ENCODE results near the gene PNMA8C. TPM values are rescaled to one million over a fixed set of nuclear protein-coding genes. Genes with fewer than 3 reads are reported as not detected.

Gene PNMA8C
- total RNA-seq, 4 donors from 2014 or later: 0.30 TPM; not detected in 3

DNA sequence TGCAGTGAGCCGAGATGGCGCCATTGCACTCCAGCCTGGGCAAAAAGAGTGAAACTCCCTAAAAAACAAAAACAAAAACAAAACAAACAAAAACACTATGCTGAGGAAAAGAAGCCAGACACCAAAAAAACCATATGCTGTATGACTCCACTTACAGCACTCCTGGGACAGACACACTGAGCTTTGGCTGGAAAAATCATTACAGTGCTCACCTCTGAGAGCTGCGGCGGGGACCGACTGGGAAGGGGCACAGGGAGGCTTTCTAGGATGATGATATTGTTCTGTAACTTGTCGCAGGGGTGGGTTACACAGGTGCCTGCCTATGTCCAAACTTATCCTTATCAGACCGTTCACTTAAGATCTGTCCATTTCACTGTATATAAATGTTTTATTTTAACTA is 34.8 kb upstream of the PNMA8C start:
- H3K4me3 ChIP-seq: no peak overlapping the region
- TF ChIP-seq EP300 (IDR thresholded peaks at IDR 0.05): no peak
- TF ChIP-seq, protein P1, sequence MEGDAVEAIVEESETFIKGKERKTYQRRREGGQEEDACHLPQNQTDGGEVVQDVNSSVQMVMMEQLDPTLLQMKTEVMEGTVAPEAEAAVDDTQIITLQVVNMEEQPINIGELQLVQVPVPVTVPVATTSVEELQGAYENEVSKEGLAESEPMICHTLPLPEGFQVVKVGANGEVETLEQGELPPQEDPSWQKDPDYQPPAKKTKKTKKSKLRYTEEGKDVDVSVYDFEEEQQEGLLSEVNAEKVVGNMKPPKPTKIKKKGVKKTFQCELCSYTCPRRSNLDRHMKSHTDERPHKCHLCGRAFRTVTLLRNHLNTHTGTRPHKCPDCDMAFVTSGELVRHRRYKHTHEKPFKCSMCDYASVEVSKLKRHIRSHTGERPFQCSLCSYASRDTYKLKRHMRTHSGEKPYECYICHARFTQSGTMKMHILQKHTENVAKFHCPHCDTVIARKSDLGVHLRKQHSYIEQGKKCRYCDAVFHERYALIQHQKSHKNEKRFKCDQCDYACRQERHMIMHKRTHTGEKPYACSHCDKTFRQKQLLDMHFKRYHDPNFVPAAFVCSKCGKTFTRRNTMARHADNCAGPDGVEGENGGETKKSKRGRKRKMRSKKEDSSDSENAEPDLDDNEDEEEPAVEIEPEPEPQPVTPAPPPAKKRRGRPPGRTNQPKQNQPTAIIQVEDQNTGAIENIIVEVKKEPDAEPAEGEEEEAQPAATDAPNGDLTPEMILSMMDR (IDR thresholded peaks at IDR 0.05): no peak
- TF ChIP-seq POLR2A (IDR thresholded peaks at IDR 0.05): no peak
- WGBS, 2 donors: 67 to 68% methylated on average over 7 of the region's 7 CpGs
- H3K4me1 ChIP-seq: no peaks in the 10 kb centered on the region
- DNase-seq (ENCODE audit: low spot score in 2 of 2): no peak
- H3K27me3 ChIP-seq: no peaks in the 10 kb centered on the region
- H3K27ac ChIP-seq: no peak overlapping the region
- H3K9me3 ChIP-seq: no peaks in the 10 kb centered on the region
- no peaks in the 10 kb centered on the region for H3K36me3 ChIP-seq

DNA sequence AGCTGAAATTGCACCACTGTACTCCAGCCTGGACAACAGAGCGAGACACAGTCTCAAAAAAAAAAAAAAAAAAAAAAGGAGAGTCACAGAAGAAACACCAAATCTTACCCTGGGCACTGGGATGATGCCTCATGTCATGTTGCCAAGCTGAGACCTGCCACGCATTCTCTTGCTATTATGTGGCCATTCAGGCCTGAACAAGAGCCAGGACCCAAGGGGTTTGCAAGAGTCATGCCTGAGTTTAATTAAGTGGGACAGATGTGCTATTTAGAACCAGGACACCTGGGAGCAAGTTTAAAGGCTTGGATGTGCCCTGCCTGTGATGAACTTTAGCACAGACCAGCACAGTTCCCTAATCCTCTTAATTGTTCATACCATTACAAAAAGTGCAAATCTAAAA is 32.8 kb upstream of the PNMA8C start:
- Histone ChIP-seq H3K4me3 (no peak overlapping the region), H3K27ac (no peak overlapping the region), H3K4me1 (no peaks in the 10 kb centered on the region), H3K9me3 (no peaks in the 10 kb centered on the region), H3K27me3 (no peaks in the 10 kb centered on the region), H3K36me3 (no peaks in the 10 kb centered on the region)
- DNase-seq (ENCODE audit: low spot score in 2 of 2): no peak
- 95 to 96% methylated on average over 2 of the region's 2 CpGs for WGBS, 2 donors
- TF ChIP-seq, protein P1 (IDR thresholded peaks at IDR 0.05): no peak
- TF ChIP-seq EP300 (IDR thresholded peaks at IDR 0.05): no peak
- TF ChIP-seq POLR2A (IDR thresholded peaks at IDR 0.05): no peak

DNA sequence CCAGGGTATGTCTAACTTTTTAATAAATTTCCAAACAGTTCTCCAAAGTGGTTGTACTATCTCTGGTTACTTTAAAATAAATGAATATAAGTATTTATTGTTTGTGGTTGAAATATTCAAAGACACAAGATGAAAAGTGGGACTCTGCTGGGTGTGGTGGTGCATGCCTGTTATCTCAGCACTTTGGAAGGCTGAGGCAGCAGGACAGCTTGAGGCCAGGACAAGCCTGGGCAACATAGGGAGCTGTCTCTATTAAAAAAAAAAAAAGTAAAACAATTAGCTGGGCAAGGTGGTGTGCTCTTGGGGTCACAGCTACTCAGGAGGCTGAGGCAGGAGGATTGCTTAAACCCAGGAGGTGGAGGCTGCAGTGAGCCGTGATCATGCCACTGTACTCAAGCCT is 32.2 kb upstream of the PNMA8C start:
- Histone ChIP-seq H3K9me3 (no peaks in the 10 kb centered on the region), H3K27me3 (no peaks in the 10 kb centered on the region), H3K36me3 (no peaks in the 10 kb centered on the region), H3K4me1 (no peaks in the 10 kb centered on the region), H3K4me3 (no peak overlapping the region), H3K27ac (no peak overlapping the region)
- TF ChIP-seq POLR2A (IDR thresholded peaks at IDR 0.05): no peak
- 94 to 100% methylated on average over 1 of the region's 1 CpG for WGBS, 2 donors
- DNase-seq (ENCODE audit: low spot score in 2 of 2): no peak

DNA sequence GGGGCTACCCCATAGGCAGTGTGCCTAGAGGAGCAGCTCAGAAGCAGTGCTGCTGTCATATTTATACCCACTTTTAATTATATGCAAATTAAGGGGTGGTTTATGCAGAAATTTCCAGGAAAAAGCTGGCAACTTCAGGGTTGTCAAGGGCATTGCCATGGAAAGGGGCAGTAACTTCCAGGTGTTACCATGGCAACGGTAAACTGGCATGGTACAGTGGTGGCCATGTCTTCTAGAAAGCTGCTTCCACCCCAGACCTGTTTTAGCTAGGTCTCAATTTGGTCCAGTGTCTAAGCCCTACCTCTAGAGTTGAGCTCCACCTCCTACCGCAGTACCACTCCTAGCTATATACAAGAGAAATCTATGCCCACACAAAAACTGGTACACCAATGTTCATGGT is 31.3 kb upstream of the PNMA8C start:
- Histone ChIP-seq H3K4me1 (no peaks in the 10 kb centered on the region), H3K9me3 (no peaks in the 10 kb centered on the region), H3K36me3 (no peaks in the 10 kb centered on the region), H3K27ac (no peak overlapping the region), H3K4me3 (no peak overlapping the region), H3K27me3 (no peaks in the 10 kb centered on the region)
- 66 to 93% methylated on average over 2 of the region's 2 CpGs for WGBS, 2 donors
- TF ChIP-seq, protein P1 (IDR thresholded peaks at IDR 0.05): no peak
- TF ChIP-seq EP300 (IDR thresholded peaks at IDR 0.05) (no peak), POLR2A (IDR thresholded peaks at IDR 0.05) (no peak)
- no peak for DNase-seq (ENCODE audit: low spot score in 2 of 2)

DNA sequence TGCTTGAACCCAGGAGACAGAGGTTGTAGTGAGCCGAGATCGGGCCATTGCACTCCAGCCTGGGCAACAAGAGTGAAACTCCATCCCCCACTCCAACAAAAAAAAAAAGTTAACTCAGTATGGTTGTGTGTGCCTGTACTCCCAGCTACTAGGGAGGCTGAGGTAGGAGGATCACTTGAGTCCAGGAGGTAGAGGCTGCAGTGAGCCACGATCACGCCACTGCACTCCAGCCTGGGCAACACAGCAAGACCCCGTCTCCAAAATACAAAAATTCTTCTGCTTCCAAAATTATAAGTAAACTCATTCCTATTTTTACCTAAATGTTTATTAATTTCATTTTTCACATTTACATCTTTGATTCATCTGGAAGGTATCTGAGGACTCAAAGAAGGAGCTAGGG is 28.2 kb upstream of the PNMA8C start:
- no peak for TF ChIP-seq POLR2A (IDR thresholded peaks at IDR 0.05)
- TF ChIP-seq, protein P1 (IDR thresholded peaks at IDR 0.05): no peak
- no peaks in the 10 kb centered on the region for H3K36me3 ChIP-seq
- no peak overlapping the region for H3K4me3 ChIP-seq
- H3K4me1 ChIP-seq: no peaks in the 10 kb centered on the region
- WGBS, 2 donors: 91 to 94% methylated on average over 5 of the region's 5 CpGs
- H3K27me3 ChIP-seq: no peaks in the 10 kb centered on the region
- no peak overlapping the region for H3K27ac ChIP-seq
- no peaks in the 10 kb centered on the region for H3K9me3 ChIP-seq
- DNase-seq (ENCODE audit: low spot score in 2 of 2): no peak

DNA sequence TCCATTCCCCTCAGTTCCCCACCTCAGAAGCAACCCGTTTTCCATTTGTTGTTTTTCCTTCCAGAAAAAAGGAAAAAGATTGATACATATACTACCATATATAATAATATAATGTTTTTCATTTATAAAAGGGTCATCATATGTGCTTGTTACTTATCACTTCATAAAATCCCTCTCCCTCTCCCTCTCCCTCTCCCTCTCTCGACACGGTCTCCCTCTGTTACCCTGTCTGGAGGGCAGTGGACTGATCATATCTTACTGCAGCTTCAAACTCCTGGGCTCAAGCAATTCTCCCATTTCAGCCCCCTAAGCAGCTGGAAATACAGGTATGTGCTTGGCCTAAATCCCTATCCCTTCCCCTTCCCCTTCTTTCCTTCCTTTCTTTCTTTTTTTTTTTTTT is 25.5 kb upstream of the PNMA8C start:
- no peaks in the 10 kb centered on the region for H3K27me3 ChIP-seq
- H3K36me3 ChIP-seq: no peaks in the 10 kb centered on the region
- H3K4me1 ChIP-seq: no peaks in the 10 kb centered on the region
- whole genome bisulfite sequencing, 2 donors: 54 to 58% methylated on average over 3 of the region's 3 CpGs
- no peaks in the 10 kb centered on the region for H3K9me3 ChIP-seq
- no peak overlapping the region for H3K27ac ChIP-seq
- no peak overlapping the region for H3K4me3 ChIP-seq
- TF ChIP-seq EP300 (IDR thresholded peaks at IDR 0.05) (no peak), POLR2A (IDR thresholded peaks at IDR 0.05) (no peak)
- TF ChIP-seq, protein P1 (IDR thresholded peaks at IDR 0.05): no peak
- no peak for DNase-seq (ENCODE audit: low spot score in 2 of 2)
